ENCODE results near the gene POU2AF1.
A peak's percentile ranks its signal among the peaks of the same experiment; 100 is the strongest.

Gene POU2AF1

DNA sequence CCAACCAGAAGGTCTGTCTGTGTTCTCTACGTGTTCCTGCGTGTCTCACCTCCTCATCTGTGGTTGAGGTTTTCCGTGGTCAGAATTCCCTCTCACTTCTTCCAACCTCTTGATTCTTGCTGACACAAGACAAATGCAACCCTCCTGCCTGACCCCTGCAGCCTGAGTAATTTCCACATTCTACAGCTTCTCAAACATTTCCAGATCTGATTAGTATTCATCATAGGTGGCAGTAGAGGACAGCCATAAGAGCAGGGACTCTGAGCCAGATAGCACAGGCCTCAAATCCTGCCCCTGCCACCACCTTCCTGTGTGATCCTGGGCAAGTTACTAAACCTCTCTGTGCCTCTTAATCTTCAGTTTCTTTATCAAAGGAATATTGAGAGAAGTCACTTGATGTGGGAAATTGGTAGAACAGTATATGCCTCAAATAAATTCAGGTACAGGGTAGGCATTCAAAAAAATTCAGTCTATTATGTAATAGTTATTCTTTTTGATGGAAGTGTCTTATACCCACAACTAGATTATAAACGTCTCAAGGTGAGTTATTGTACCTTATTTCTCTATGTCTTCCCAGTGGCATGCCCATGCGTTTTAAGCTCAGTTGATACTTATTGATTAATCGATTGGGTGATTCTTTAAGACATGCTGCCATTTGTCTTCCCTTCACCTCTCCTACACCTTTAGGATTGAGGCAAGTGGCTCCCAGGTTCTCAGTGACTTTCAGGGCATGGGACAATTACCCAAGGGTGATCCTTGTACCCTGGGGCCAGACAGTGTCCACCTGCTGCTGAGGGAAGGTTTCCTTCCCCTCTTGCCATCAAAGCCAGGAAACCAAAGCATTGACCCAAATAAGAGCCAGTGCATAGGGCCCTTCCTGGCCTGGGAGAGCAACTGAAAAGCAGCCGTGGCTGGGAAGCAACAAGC, 19.6 kb downstream of the POU2AF1 start:
- no peak for DNase-seq

DNA sequence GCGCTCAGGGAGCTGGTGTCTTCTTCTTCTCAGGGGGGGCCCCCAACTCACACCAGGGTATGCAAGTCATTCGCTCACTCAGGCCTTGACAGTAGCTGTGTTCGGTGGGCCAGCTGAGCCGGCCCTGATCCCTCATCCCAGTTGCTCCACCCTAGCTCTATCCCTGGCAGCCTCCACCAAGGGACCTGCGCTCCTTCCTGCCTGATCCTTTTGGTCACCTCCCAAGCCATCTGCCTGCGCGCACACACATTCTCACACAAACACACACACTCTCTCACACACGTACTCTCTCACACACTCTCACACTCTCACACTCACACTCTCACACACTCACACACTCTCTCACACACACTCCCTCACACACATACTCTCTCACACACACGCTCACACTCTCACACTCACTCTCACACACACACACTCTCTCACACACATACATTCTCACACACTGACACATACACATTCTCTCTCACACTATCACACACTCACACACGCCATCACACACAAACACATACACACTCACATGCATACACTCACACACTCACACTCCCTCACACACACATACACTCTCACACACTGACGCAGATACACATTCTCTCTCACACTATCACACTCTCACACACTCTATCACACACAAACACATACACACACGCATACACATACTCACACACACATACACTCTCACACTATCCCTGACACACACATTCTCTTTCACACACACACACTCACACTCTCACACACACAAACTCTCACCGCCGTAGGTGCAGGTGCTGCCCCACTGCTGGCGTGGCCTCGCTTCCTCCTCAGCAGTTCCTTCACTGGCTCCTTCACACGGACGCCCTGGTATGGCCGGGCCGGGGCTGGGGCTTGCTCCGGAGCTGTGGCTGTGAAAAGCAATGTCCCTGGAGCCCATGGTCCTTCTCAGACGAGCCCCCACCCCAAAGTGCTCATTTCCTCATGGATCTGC, 20.8 kb downstream of the POU2AF1 start:
- DNase-seq, result no peak

DNA sequence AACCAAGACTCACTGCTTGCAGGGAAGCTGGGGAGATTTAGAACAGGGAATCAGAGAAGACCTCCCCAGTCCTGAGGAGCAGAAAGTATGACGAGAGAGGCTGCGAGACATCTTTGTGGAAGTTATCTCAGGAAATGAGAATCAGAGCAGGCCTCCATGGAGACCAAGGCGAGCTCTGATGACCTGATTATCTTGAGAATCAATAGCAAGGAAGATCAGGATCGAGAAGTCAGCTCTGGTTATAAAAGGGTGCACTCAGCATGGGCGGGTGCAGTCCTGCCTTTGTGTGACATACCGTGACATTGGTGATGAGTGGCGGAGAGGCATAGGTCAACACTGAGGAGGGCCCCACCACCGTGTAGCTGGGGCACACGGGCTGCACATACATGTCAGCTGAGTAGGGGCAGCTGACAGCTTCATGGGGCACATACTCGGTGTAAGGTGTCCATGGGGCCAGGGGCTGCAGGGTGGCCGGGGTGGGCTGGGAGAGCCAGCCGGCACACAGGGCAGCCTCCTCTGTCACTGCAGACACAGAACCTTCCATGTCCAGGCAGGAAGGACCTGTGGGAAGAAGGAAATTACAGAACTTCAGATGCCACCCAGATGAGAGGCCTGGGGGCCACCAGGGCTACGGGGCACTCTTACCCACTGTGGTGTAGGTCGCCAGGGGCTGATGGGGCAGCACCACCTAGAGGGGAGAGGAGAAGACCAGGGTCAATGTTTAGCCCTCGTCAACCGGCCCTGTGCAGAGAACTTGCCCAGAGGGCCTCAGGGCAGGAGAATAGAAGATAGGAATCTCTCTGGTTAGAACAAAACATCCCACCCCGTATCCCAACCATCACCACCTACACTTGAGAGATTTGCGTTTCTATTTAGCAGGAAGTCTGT, 21.7 kb downstream of the POU2AF1 start:
- no peak for DNase-seq

DNA sequence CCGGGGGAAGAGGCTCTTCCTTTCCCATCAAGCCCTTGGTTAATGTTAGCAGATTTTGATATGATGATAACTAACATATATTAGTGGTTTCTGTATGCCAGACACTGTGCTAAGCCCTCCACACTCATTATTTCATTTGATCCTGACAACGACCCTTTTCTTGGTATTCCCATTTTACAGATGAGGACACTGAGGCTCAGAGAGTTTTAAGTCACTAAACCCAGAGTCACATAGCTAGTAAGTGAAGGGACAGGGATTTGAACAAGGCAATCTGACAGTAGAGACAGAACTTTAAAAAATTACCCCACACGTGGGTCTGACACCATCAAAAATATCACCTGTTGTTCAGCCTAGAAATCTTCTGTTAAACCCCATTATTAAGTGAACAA, 22.4 kb downstream of the POU2AF1 start:
- DNase-seq, result no peak

DNA sequence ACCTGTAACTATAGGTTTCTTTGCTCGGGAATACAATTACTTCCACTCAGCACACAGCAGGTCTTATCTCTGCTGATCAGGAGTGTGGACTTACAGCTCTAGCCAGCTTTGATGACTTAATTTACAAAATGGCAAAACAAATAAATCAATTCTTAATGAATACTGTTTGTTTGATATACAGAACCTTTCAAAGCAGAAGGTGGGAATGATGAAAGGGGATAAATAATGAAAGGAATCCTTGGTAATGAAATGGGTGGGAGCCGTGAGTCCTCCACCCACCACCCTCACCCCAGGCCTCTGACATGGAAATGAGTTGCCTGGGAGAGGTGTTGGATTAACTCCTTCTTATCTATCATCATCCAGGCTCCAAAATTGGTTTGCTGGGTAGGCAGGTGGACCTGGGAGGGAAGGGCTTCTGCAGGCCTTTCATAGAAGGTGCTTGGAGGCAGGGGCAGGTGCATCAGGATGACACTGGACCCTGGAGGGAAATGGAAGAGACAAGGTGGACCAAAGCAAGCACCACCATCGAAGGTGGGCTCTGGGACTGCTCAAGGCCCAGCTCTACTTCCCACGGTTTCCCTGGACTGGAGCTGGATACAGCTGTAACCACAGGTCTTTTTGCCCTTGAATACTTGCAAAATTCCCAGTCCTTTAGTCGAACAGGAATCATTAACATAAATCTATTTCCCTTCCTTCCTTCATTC, 23.0 kb downstream of the POU2AF1 start:
- DNase-seq, result peak in 2 of 3 experiments; percentile 25 to 57

DNA sequence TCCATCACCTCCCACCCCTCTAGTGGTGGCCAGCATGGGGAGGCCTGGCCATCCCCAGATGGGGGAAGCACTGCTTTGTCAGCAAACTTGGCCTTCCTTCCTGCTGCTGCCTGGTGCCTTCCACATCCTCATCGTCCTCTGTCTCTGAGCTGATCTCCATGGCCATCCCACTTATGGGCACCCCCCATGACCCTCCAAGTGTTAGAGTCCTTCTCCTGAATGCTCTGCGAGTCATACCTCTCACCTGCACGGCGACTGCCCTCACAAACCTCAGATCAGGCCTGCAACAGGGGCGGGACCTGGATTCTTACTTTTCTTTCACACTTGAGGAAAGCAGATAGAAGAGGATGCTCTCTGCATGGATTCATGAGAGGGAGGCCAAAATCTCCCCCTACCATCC, 24.0 kb downstream of the POU2AF1 start:
- no peak for DNase-seq

DNA sequence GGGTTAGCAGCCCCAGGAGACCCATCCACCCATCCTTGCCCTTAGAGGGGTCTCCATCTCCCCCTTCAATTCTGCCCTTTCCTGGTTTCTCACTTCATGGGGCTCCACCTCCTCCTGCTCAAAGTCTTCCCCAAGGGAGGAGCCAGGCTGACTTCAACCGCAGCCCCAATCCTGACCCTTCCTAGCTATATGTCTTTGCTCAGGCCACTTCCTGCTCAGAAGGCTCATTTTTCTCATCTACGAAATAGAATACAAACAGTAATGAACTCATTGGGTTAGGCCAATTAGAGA, 24.5 kb downstream of the POU2AF1 start:
- DNase-seq, result no peak

DNA sequence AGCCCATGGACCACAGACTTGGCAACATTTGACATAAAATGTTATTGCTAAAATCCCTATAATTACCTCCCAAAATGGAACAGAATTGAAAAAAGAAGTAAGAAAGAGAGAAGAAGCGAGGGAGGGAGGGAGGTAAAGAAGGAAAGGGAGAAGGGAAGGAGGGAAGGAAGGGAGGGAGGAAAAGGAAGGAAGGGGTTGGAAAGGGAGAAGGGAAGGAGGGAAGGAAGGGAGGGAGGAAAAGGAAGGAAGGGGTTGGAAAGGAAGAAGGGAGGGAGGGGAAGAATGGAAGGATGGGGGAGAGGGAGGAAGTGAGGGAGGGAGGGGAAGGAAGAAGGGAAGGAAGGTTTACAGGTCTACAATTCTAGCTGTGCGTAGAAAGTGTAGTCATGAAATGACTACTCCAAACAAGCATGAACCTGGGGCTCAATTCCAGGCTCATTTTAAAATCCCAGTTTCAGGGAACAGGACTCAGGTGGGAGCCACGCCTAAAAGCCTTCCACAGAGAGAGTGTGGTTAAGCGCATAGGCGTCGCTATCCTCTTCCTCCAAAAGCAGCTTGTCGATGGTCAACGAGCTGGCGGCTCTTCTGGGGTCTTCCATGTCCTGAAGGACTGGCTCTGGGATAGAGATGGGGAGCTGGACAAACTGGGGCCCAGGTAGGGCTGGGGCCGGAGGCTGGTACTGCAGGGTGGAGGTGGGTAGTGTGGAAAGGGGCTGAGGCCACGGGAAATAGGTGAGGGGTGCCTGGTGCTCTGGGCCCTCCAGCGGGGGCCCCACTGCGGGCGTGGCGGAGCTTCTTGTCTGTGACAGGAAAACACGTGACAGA, 25.1 kb downstream of the POU2AF1 start:
- DNase-seq, result no peak

DNA sequence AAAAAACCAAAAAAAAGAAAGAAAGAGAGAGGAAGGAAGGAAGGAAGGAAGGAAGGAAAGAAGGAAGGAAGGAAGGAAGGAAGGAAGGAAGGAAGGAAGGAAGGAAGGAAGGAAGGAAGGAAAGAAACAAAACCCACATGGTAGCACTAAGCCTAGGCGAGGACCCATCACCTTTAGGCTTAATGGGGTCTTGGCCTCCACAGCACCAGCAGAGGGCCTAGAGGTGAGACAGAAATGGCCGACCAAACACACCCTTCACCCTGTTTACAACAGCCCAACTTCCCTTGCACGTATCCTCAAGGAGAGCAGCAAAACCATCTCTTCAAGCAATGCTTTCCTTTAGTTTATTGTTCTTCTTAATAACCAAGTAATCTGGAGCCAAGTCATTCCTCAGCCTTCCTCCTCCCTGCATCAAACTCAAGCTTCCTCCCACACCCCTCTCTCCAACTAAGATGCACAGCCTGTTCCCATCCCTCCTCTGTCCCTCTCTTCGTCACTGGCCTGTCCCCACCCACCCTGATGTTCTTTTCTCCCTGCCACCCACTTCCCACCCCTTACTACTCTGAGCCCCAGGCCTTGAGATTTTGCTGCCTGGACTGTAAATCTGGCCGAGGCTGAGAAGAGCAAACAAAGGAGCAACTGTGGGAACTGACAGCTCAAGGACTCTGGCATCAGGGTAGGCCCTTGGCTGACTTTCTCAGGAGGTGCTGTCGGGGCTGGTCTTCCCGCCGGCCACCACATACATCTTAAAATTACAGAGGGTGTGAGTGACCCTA, 26.0 kb downstream of the POU2AF1 start:
- no peak for DNase-seq

DNA sequence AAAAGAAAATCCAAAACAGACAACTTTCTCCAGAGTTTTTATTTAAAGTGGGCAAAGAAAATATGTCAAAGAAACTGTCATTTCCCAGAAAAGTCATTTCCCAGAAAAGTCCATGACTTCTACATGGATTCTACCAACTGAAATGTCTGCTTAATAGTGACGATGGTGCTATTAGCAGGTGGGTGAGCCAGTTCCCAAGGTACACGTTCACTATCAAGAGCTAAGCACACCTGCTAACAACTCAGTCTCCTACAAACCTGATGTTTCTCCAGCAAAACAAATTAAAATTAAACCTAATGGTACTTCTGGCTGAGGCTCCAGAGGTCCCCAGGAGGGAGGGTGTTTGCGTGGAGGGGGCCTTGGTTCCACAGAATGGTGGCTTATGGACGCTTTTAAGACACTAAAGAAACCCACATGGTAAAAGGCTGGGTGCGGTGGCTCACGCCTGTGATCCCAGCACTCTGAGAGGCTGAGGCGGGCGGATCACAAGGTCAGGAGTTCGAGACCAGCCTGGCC, 26.8 kb downstream of the POU2AF1 start:
- peak in 1 of 3 experiments; percentile 11 for DNase-seq

DNA sequence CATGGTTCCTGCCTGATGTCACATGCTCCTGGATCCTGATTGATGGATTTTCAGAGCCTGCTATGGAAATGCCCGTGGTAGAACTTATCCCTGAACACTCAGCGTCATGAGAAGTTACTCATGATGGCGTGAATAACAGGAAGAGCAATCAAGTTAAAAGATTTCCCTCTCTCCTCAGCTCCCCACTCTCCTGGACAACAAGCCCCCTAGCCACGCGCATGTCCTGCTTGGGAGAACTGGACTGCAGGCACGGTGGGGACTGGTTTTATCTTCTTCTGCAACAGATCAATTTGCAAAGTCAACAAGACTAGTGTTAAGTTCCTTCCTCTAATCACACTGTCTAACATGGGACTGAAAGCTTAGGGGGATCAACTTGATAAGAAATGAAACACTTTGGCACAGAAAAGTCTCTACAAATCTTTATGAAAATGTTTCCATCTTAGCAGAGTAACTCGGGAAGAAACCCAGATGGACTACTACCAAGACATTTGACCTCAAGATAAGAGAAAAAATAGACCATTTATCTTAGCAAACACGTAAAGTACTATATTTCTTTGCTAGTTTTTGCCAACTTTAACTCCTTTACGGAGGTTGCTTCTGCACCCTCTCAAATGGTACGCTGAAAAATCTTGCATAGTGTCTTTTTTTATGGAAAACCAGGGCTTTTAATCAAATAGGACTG, 27.6 kb downstream of the POU2AF1 start:
- DNase-seq, result no peak

DNA sequence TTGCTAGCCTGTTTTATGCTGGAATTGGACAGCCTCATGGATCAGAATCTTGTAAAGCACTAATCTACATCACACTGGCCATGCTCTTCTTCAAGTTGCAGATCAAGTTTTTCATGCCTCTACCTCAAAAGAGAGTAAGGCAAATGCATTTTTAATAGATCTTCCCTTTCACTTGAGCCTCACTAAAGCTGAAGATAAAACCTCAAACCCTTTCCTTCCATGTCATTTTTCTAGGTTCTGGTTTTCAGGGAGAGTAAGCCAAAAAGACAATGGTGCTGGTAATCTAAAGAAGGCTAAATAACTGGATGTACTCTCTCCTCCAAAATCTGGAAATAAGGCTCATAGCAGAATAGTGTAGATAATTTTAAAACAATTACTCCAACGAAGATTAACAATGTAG, 28.3 kb downstream of the POU2AF1 start:
- no peak for DNase-seq

DNA sequence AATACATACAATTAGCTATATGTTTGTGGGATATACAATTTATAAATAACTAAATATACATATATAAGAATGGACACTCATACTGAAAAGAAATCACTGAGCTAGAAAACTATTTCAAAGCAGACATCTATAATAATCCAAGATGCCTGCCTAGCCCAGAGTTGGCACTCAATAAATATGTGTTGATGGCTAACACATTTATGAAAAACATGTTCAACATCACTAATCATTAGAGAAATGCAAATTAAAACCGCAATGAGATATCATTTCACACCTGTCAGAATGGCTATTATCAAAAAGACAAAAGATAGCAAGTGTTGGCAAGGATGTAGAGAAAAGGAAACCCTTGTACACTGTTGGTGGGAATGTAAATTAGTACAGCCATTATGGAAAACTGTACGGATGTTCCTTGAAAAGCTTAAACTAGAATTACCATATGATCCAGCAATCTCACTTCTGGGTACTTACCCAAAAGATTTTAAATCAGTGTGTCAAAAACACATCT, 29.8 kb downstream of the POU2AF1 start:
- DNase-seq, result peak in 1 of 3 experiments; percentile 27

DNA sequence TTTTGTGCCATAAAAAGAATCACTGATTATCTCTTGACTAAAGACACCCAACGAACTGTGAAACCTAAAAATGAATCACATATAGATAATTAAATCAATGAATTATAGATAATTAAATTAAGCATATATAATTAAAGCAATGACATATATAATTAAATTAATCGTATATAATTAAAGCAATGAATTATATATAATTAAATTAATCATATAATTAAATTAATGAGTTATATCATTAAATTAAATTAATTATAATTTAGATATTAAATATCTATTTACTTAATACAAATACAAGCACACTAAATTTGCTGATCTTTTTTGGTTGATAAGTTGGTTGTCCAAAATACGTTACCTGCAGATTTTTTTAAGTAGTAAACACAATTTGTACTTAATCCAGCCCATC, 30.9 kb downstream of the POU2AF1 start:
- no peak for DNase-seq

DNA sequence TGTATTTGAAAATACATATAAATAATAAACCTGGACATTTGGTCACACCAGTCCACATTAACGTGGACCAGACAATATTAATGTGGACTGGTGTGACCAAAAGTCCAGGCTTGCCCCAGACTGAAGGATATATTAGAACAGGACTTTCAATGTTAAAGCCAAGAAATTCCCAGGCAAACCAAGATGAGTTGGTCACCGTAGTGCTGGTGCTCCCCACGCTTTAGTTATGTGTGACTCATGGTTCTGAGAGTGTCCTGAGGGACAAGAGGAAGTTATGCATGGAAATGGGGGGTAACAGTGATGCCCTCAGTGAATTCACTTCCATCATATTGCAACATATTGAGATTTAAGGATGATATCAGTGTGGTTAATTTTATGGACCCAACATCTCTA, 31.4 kb downstream of the POU2AF1 start:
- no peak for DNase-seq

DNA sequence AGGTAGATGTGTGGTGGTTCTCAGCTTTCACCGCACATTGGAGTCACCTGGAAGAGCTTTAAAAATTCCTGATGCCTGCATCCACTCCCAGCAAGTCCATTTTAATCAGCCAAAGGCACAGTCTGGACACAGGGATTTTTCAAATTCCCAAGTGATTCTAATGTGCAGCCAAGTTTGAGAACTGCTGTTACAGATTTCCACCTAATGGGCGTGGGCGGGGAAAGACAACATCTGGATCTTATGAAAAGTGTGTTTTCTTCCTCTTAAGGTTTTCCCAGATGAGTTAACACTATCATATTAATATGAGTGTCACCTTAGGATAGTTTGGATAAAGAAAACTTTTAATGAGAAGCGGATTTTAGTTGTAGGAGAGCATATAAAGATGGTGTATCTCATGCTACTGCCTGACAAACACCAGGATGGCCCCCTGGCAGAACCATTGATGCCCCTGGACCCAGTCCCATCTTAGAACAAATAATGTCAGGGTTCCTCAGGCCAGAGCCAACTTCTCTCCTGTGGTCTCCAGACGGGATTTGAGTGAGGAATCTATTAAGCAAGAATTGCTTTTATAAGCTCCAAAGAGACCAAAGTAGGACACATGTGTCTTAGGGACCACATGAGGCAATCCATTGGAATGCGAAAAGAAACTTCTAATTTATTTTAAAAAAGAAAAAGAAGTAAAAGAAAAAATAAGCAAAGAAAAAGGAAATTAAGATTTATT, 31.9 kb downstream of the POU2AF1 start:
- DNase-seq, result no peak

DNA sequence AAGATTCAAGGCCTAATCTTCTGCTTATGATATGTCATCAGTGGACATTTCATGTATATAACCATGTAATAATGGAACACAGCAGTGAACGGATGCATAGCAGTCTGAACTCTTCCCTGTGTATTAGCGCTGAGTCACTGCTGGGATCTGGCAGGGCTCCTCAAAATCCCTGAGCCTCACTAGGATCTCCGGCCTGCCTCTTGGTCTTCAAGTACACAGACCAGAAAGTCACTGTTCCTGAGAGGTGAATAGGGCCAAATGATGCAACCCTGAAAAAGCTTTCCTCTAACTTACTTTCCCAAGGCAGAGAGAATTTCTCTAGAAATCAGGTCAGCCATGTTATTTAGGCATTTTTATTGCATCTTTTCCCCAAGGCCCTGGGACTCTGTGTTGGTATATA, 35.0 kb downstream of the POU2AF1 start:
- no peak for DNase-seq

DNA sequence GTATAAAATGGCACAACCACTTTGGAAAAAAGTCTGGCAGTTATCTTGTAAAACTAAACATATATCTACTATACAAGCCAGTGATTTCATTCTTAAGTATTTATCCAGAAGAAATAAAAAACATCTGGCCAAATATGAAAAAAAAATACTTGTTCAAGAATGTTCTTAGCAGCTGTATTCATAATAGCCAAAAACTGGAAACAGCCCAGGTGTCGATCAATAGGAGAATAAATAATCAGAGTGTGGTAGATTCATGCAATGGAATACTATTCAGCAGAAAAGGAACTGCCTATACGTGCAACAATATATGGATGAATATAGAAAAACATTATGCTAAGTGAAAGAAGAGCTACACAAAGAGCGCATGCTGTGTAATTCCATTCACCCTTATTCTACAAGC, 36.7 kb downstream of the POU2AF1 start:
- no peak for DNase-seq

All from NCI-H1417 (cell line).